ENCODE results near the gene CABP7.

Gene CABP7

DNA sequence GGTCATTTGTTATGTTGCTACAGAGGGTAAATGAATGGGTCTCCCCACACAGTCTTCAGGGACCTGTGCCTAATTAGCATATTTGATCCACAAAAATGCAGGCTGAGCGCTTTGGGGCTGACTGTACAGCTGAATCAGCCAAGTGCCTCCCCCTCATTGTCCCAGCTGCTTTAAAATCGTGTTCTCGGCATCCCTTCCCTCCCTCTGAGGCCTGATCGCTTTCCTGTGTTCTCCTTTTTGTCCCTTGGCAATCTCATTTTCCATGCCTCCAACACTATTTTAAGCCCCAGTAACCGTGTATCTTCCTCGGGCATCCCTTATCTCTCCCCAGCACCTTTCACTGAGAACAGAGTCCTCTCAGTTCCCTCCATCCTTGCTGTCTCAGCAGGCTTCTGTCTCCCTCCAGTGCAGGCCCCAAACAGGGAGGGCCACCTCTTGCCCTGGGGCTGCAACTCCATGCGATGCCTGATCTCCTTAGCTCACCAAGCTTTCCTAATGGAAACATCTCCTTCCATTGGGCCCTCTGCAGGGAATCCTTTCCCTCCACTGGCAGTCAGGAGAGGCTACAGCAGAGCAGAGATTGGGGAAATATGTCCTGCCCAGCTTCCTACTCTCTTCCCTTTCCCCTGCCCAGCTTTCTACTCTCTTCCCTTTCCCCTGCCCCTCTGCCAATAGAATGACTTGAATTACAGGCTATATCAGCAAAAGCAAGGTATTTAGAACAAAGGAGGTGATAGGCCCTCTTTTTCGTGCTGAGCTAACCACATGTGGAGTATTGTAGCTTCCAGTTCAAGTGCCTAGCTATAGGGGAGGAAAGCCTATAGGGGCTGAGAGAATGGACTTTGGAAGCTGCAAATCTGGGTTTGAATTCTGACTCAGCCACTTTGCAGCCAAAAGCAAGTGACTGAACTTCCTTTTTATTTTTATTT, 61.2 kb downstream of the CABP7 start:
- DNase-seq, result no peak
